K562 (cell line): ENCODE data around the gene CHD2. TPM values are rescaled to one million over a fixed set of nuclear protein-coding genes. Genes with fewer than 3 reads are reported as not detected.

Experiments
- ASH1L ChIP-seq: fragments of 450-650 bp; IDR thresholded peaks from 2 replicates; pipeline ENCODE4 v1.6.1; 2018; ENCODE audit warnings: borderline replicate concordance, mild to moderate bottlenecking, low read depth; ENCODE audit not compliant: partially characterized antibody
- BRD9 ChIP-seq: fragments of 450-650 bp; IDR thresholded peaks from 2 replicates; pipeline ENCODE4 v1.6.1; 2018; ENCODE audit warnings: low read depth; ENCODE audit not compliant: partially characterized antibody
- FOXK1 ChIP-seq: sonication (generic); formaldehyde crosslinking; IDR thresholded peaks from 2 replicates; pipeline ENCODE4 v1.8.0; 2022; ENCODE audit warnings: missing genetic modification reagents, mild to moderate bottlenecking, borderline replicate concordance
- HDAC1 ChIP-seq, 2 experiments: fragments of 450-650 bp; IDR thresholded peaks; 2 replicates each; pipeline ENCODE4 v1.6.1; 2016 to 2017; ENCODE audit warnings: inconsistent platforms in 1 of 2, mild to moderate bottlenecking in 1 of 2, moderate library complexity in 1 of 2
- KLF16 ChIP-seq: IDR thresholded peaks from 2 replicates; pipeline ENCODE4 v1.6.1; 2016; ENCODE audit warnings: antibody characterized with exemption
- L3MBTL2 ChIP-seq: fragments of 450-650 bp; IDR thresholded peaks from 2 replicates; pipeline ENCODE4 v1.6.1; 2016; ENCODE audit warnings: mild to moderate bottlenecking, moderate library complexity
- LARP7 ChIP-seq: fragments of 450-650 bp; IDR thresholded peaks from 2 replicates; pipeline ENCODE4 v1.6.1; 2016
- LEF1 ChIP-seq: fragments of 450-650 bp; IDR thresholded peaks from 2 replicates; pipeline ENCODE4 v1.6.1; 2016; ENCODE audit warnings: mild to moderate bottlenecking
- MEF2D ChIP-seq: conservative IDR thresholded peaks from 2 replicates; pipeline ENCODE4 v1.6.1; 2016; ENCODE audit warnings: low read depth, missing genetic modification characterization, missing compliant biosample characterization
- MYC ChIP-seq, 2 experiments: fragments of 250-450 bp in 1 of 2; sonication (Bioruptor Pico) in 1 of 2; IDR thresholded peaks; 2 replicates each; pipeline versions ENCODE4 v1.5.1 to v1.6.1; 2012 to 2021; ENCODE audit warnings: low read depth in 2 of 2, borderline replicate concordance in 1 of 2, improper control_type of control experiment in 1 of 2, low read length in 1 of 2, mild to moderate bottlenecking in 1 of 2, moderate library complexity in 1 of 2
- PTTG1 ChIP-seq: fragments of 450-650 bp; IDR thresholded peaks from 2 replicates; pipeline ENCODE4 v1.6.1; 2016; ENCODE audit warnings: low read depth, mild to moderate bottlenecking, missing genetic modification characterization, missing compliant biosample characterization
- RBM14 ChIP-seq: fragments of 200-400 bp; formaldehyde crosslinking; IDR thresholded peaks from 2 replicates; pipeline ENCODE4 v1.6.1; 2018; ENCODE audit warnings: low read depth, mild to moderate bottlenecking, low read length, moderate library complexity, borderline replicate concordance; ENCODE audit not compliant: insufficient read depth
- SP1 ChIP-seq: sonication (generic); formaldehyde crosslinking; IDR thresholded peaks from 2 replicates; pipeline ENCODE4 v1.8.1; 2022; ENCODE audit warnings: mild to moderate bottlenecking, missing genetic modification reagents
- SRF ChIP-seq, 2 experiments: fragments of 250-450, 450-650 bp in 1 of 2; sonication (Bioruptor Pico) in 1 of 2; sonication (generic) in 1 of 2; formaldehyde crosslinking; IDR thresholded peaks; 2 replicates each; pipeline versions ENCODE4 v1.5.0 to v1.5.1; 2020 to 2022; ENCODE audit warnings: mild to moderate bottlenecking in 1 of 2, missing genetic modification reagents in 1 of 2
- TAF9B ChIP-seq: fragments of 450-650 bp; IDR thresholded peaks from 2 replicates; pipeline ENCODE4 v1.6.1; 2018; ENCODE audit warnings: mild to moderate bottlenecking; ENCODE audit not compliant: partially characterized antibody
- TCFL5 ChIP-seq: fragments of 250-450 bp; sonication (Bioruptor Pico); conservative IDR thresholded peaks from 2 replicates; pipeline ENCODE4 v1.6.1; 2021; ENCODE audit warnings: mild to moderate bottlenecking, moderate library complexity, matching md5 sums
- XRCC5 ChIP-seq: fragments of 200-400 bp; formaldehyde crosslinking; IDR thresholded peaks from 2 replicates; pipeline ENCODE4 v1.6.1; 2017; ENCODE audit warnings: low read depth, mild to moderate bottlenecking, low read length
- ZC3H11A ChIP-seq: IDR thresholded peaks from 2 replicates; pipeline ENCODE4 v1.6.1; 2012; ENCODE audit warnings: low read depth, low read length, improper control_type of control experiment
- ZNF133 ChIP-seq: fragments of 250-450 bp; sonication (Bioruptor Pico); IDR thresholded peaks from 2 replicates; pipeline ENCODE4 v1.4.0; 2020; ENCODE audit warnings: mild to moderate bottlenecking
- ZNF274 ChIP-seq: IDR thresholded peaks from 2 replicates; pipeline ENCODE4 v1.6.1; 2011; ENCODE audit warnings: low read depth, mild to moderate bottlenecking, low read length, moderate library complexity, borderline replicate concordance
- ZNF75A ChIP-seq: fragments of 450-650 bp; formaldehyde crosslinking; IDR thresholded peaks from 2 replicates; pipeline ENCODE4 v1.4.0; 2020; ENCODE audit warnings: mild to moderate bottlenecking
- ZNF77 ChIP-seq: fragments of 250-450 bp; sonication (Bioruptor Pico); IDR thresholded peaks from 2 replicates; pipeline ENCODE4 v1.5.0; 2020
- ZNF778 ChIP-seq: fragments of 450-650 bp; formaldehyde crosslinking; IDR thresholded peaks from 2 replicates; pipeline ENCODE4 v1.4.0; 2020; ENCODE audit warnings: mild to moderate bottlenecking, moderate library complexity
- polyA plus RNA-seq, 8 experiments: library from polyadenylated mRNA; depleted of rRNA in 4 of 8; stranded (reverse) in 5 of 8; unstranded in 3 of 8; fragments of >200 nt; fragmentation: Nextera tagmentation in 2 of 8; fragmentation: Illumina TruSeq in 1 of 8; extraction: Ambion mirVana in 2 of 8; extraction: Trizol in 1 of 8; gene quantifications; 2 replicates each; pipeline versions ENCODE4 v1.2.1 to v1.2.3, GENCODE V29; 2011 to 2014; ENCODE audit warnings: inconsistent platforms in 1 of 8, missing spikeins in 1 of 8
- total RNA-seq, 7 experiments: library from RNA; depleted of rRNA in 6 of 7; stranded (reverse); fragments of >200 nt in 6 of 7; fragmentation: Illumina TruSeq in 2 of 7; extraction: Trizol in 2 of 7; gene quantifications; 2 replicates each; pipeline versions ENCODE4 v1.2.1 to v1.2.3, GENCODE V29; 2011 to 2021; ENCODE audit warnings: low replicate concordance in 1 of 7
- TF ChIP-seq, protein P1 (sequence below): fragments of 250-450 bp; sonication (Bioruptor Pico); IDR thresholded peaks from 2 replicates; pipeline ENCODE4 v1.9.0; 2021; ENCODE audit warnings: mild to moderate bottlenecking, inconsistent platforms
- TF ChIP-seq, protein P2 (sequence below): fragments of 250-450 bp; sonication (Bioruptor Pico); IDR thresholded peaks from 2 replicates; pipeline ENCODE4 v1.9.0; 2021; ENCODE audit warnings: mild to moderate bottlenecking
- TF ChIP-seq, protein P3 (sequence below), 2 experiments: fragments of 200-800 bp in 1 of 2; sonication (Bioruptor generic) in 1 of 2; sonication (generic) in 1 of 2; formaldehyde crosslinking in 1 of 2; IDR thresholded peaks in 1 of 2; conservative IDR thresholded peaks in 1 of 2; 2 replicates each; pipeline versions ENCODE4 v1.5.0 to v1.6.1; 2016 to 2020; ENCODE audit warnings: missing compliant biosample characterization in 1 of 2, missing genetic modification characterization in 1 of 2, missing genetic modification reagents in 1 of 2

Gene CHD2
- total and polyA plus RNA-seq, 9 of the 15 experiments (the other 6 are each of a cell fraction or from before 2014, with no cell fraction given): 38.9 to 70.8 (median 56.2) TPM

DNA sequence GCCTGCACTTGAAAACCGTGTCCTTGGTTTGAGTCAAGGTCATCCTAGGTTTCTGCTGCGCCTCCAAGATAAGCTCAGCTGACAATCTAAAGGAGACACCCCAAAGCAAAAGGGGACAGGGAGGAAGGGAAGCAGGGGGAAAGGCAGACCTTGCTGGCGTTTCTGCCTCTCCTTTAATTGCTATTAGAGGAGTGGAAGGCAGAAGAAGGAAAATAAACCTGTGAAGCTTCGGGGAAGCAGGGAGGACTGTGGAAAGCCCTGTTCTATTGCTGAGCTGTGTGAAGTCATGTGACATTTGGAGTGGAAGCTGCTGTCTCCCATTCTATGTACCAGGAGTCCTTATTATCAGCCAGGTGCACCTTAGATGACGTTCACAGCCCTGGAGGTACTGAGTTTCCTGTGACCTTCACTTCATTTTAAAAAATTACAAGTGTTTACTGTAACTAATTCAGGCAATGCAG, 21.5 kb upstream of the CHD2 start (continued):
- TF ChIP-seq ASH1L: no peak
- TF ChIP-seq HDAC1 (IDR thresholded peaks at IDR 0.05): 0 out of 4 replicates have a peak, but pooled peaks of 1 of the 2 experiments have one; percentile 37
- TF ChIP-seq FOXK1: no peak
- no peak for TF ChIP-seq ZNF274
- no peak for TF ChIP-seq ZNF778 (CRISPR knock-in tag)
- no peak for TF ChIP-seq PTTG1 (tag)
- no peak for TF ChIP-seq SP1 (CRISPR knock-in tag)
- TF ChIP-seq, protein P1, sequence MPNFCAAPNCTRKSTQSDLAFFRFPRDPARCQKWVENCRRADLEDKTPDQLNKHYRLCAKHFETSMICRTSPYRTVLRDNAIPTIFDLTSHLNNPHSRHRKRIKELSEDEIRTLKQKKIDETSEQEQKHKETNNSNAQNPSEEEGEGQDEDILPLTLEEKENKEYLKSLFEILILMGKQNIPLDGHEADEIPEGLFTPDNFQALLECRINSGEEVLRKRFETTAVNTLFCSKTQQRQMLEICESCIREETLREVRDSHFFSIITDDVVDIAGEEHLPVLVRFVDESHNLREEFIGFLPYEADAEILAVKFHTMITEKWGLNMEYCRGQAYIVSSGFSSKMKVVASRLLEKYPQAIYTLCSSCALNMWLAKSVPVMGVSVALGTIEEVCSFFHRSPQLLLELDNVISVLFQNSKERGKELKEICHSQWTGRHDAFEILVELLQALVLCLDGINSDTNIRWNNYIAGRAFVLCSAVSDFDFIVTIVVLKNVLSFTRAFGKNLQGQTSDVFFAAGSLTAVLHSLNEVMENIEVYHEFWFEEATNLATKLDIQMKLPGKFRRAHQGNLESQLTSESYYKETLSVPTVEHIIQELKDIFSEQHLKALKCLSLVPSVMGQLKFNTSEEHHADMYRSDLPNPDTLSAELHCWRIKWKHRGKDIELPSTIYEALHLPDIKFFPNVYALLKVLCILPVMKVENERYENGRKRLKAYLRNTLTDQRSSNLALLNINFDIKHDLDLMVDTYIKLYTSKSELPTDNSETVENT (CRISPR knock-in tag): no peak
- TF ChIP-seq, protein P2, sequence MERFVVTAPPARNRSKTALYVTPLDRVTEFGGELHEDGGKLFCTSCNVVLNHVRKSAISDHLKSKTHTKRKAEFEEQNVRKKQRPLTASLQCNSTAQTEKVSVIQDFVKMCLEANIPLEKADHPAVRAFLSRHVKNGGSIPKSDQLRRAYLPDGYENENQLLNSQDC (CRISPR knock-in tag): no peak
- no peak for TF ChIP-seq ZNF77 (CRISPR knock-in tag)
- TF ChIP-seq ZNF133 (CRISPR knock-in tag): no peak
- no peak; a peak in 1 of 4 replicates for TF ChIP-seq SRF (CRISPR knock-in tag; IDR thresholded peaks at IDR 0.05)
- TF ChIP-seq LARP7: no peak
- peak; percentile 9 for TF ChIP-seq BRD9
- TF ChIP-seq L3MBTL2: peak; percentile 64
- no peak for TF ChIP-seq ZNF75A
- TF ChIP-seq MYC (IDR thresholded peaks at IDR 0.05; ENCODE audit: low read depth, low read length): no peak
- no peak for TF ChIP-seq MYC (CRISPR knock-in tag; IDR thresholded peaks at IDR 0.05; ENCODE audit: borderline replicate concordance, low read depth)
- TF ChIP-seq XRCC5: no peak
- no peak for TF ChIP-seq RBM14
- TF ChIP-seq, protein P3, sequence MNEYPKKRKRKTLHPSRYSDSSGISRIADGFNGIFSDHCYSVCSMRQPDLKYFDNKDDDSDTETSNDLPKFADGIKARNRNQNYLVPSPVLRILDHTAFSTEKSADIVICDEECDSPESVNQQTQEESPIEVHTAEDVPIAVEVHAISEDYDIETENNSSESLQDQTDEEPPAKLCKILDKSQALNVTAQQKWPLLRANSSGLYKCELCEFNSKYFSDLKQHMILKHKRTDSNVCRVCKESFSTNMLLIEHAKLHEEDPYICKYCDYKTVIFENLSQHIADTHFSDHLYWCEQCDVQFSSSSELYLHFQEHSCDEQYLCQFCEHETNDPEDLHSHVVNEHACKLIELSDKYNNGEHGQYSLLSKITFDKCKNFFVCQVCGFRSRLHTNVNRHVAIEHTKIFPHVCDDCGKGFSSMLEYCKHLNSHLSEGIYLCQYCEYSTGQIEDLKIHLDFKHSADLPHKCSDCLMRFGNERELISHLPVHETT (CRISPR knock-in tag; conservative IDR thresholded peaks at IDR 0.05 in 1 of 2, IDR thresholded peaks at IDR 0.05 in 1 of 2): no peak
- no peak for TF ChIP-seq MEF2D
- TF ChIP-seq TAF9B: peak; percentile 57
- TF ChIP-seq ZC3H11A: no peak
- peak; percentile 78; the same call in 1 of the 2 replicates for TF ChIP-seq LEF1
- TF ChIP-seq KLF16: no peak; the same call in 1 of the 2 replicates
- TF ChIP-seq TCFL5 (CRISPR knock-in tag): no peak
